Endothelial cell of umbilical vein (primary cell): ENCODE measurements around the gene ITIH4.

Experiments
- CTCF ChIP-seq, 2 donors: IDR thresholded peaks; 1 replicate in 1 of 2; 2 replicates in 1 of 2; pipeline ENCODE4 v1.5.1; 2011; ENCODE audit warnings: low read length in 2 of 2, mild to moderate bottlenecking in 2 of 2, moderate library complexity in 2 of 2, control low read depth in 1 of 2, inconsistent platforms in 1 of 2, low read depth in 1 of 2; ENCODE audit not compliant: insufficient read depth in 1 of 2; ENCODE audit errors: extremely low read depth in 1 of 2
- POLR2A ChIP-seq: IDR thresholded peaks from 2 replicates; pipeline ENCODE4 v1.6.1; 2012; ENCODE audit warnings: low read depth, mild to moderate bottlenecking, control low read depth, low read length

GRCh38 chr3:52870471-52870870, 40.0 kb upstream of the ITIH4 start:
- no peak for TF ChIP-seq CTCF (IDR thresholded peaks at IDR 0.05; ENCODE audit: extremely low read depth in 1 of 2, insufficient read depth in 1 of 2, low read depth in 1 of 2, low read length in 2 of 2)
- TF ChIP-seq POLR2A = no peak
